ENCODE results near the gene FGF11. TPM values are rescaled to one million over a fixed set of nuclear protein-coding genes. Genes with fewer than 3 reads are reported as not detected.
"Not testable (repeated sequence)": the region's sequence is repeated elsewhere in the genome, so short reads cannot be mapped to it uniquely, and the experiment has no call there.

Gene FGF11
- total RNA-seq, 1 donor from 2014 or later = 3.5 TPM

DNA sequence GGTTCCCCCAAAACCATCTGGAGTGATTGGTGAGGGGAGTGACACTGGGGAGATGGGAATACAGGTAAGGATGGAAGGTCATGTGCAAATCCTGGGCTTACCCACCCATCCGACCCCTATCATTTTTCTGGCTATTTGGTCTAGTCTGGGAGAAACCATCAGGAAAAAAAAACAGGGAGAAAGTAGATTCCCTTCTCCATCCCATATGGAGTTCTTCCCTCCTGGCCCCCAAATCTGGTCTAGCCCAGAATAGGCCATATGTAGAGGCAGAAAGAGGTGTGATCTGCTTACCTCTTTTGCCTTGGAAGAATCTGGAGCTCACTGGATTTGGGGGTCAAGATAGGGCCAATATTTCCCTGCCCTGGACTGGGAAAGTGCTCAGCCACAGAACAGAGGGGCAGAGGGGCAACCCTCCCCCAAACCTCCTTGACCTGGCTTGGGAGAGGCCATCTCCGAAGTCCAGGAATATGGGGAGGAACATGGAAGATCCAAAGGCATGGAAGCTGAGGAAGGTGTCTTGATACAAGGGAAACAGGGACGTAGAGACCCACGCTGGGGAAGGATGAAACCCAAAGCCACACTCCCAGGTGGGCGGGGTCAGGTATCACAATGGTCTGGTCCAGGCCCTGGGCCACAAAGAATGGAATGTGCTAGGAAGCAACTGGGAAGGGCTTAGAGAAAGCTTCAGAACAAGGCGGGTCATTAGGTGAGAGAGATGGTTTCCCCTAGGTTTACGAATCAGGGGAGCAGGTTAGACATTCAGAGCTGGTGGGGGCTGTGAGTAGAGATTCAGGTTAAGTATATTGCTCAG lies 21.7 kb downstream of the FGF11 start:
- DNase-seq (ENCODE audit: low spot score) = no peak

DNA sequence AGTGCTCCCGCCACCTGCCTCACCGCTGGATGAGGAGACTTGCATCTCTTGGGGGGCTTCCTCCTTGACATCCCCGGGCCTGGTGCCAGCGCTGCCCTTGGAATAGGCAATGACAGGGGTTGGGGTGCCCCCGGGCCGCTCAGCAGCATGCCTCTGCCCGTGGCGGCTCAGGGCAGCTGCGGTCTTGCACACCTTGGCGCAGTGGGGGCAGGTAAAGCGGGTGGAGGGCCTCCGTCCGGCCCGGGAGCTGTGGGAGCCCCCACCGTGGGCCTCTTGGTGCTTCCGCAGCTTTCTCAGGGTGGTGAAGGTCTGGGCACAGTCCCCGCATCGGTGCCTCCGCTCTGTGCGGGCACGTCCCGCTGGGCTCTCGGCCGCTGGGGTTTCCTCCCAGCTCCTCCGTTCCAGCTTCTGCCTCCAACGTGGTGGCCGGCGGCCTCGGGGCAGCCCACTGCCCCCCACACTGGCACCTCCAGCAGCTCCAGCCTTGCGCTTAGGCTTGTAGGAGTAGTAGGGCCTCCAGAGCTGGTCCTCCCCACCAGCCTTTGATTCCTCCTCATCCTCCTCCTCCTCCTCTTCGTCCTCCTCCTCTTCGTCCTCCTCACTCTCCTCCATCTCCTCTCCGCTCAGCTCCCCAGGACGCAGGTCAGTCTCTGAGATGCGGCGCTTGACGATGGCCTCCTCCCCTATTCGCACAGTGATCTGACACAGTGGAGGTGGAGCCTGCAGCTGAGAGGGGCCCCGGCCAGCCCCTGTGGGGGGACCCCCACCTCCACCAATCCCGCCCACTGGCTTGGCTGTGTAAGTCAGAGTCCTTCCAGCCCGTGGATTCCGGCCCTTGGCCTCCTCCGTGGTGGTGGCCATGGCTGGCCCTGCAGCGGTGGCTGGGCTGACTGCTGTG lies 23.4 kb downstream of the FGF11 start:
- no peak for DNase-seq (ENCODE audit: low spot score)

GRCh38 chr17:7463372-7463846 lies 24.1 kb downstream of the FGF11 start:
- DNase-seq (ENCODE audit: low spot score) = no peak

DNA sequence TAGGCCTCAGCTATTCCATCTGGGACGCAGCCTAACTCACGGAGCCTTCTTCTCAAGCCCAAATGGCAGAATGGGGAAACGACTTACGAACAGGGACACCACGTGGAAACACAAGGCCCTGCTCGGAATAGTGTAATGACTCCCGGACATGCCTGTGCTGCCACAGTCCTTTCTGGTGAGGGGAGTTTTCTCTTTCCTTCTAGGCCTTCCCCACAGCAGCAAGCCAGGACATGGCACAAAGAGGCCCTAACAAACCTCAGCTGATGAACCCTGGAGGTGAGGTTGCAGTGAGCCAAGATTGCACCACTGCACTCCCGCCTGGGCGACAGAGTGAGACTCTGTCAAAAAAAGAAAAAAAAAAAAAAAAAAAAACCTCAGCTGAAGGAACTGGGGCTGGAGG lies 24.8 kb downstream of the FGF11 start:
- no peak for DNase-seq (ENCODE audit: low spot score)

GRCh38 chr17:7465597-7466275 lies 26.4 kb downstream of the FGF11 start:
- no peak for DNase-seq (ENCODE audit: low spot score)

GRCh38 chr17:7466318-7466638 lies 27.0 kb downstream of the FGF11 start:
- DNase-seq (ENCODE audit: low spot score) = no peak

DNA sequence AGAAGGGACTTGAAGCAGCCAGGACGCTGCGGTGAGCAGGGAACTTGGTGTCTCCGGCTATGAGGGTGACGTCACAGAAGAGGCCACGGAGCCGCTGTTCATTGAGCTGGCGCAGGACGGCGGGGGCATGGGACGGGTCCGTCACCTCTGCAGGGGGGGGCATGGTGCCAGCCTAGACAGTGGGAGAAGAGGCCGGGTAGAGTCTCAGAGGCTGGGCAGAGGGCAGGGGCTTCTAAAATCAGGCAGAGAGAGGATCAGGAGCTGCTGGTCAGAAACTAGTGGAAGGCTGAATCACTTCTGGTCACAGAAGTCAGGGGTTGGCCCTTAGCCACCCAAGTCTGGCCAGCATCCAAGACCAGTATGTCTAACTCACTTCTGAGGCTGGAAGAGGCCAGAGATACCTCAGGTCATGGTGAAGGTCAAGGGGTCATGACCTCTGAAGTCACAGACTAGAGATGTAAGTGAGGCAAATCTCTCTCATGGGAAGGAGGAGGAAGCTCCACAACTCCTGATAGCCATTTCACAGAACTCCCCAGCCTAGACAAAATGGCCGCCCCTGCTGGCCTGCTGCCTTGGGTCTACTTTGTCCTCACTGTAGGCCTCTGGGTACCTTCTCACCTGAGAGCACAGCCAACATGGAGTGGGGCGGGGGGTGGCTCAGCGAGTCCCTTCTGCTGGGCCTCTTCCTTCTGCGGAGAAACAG lies 27.5 kb downstream of the FGF11 start:
- DNase-seq (ENCODE audit: low spot score) = peak; percentile 68

GRCh38 chr17:7467498-7467897 lies 28.2 kb downstream of the FGF11 start:
- DNase-seq (ENCODE audit: low spot score) = no peak

GRCh38 chr17:7468290-7468689 lies 29.0 kb downstream of the FGF11 start:
- DNase-seq (ENCODE audit: low spot score) = peak; percentile 34

GRCh38 chr17:7468804-7469389 lies 29.6 kb downstream of the FGF11 start:
- no peak for DNase-seq (ENCODE audit: low spot score)

DNA sequence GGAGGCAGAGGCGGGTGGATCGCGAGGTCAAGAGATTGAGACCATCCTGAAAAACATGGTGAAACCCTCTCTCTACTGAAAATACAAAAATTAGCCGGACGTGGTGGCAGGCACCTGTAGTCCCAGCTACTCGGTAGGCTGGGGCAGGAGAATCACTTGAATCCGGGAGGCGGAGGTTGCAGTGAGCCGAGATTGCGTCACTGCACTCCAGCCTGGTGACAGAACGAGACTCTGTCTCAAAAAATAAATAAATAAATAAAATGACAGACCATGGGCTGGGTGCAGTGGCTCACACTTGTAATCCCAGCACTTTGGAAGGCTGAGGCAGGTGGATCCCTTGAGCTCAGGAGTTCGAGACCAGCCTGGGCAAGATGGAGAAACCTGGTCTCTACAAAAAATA lies 30.5 kb downstream of the FGF11 start:
- not testable (repeated sequence) for DNase-seq (ENCODE audit: low spot score)

DNA sequence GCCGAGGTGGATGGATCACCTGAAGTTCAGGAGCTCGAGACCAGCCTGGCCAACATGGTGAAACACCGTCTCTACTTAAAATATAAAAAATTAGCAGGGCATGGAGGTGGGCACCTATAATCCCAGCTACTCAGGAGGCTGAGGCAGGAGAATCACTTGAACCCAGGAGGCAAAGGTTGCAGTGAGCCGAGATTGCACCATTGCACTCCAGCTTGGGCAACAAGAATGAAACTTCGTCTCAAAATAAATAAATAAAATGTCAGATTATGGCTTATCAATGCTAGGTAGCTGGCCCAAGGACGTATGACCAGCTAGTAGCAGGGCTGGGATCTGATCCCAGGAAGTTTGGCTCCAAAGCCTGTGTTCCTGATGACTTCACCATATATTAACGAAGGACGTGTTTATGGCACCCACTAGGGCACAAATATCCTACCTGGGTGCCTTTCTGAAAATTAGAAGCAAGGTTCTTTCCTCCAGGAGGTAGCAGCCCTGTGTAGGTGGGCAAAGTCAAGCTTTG lies 31.2 kb downstream of the FGF11 start:
- not testable (repeated sequence) for DNase-seq (ENCODE audit: low spot score)

DNA sequence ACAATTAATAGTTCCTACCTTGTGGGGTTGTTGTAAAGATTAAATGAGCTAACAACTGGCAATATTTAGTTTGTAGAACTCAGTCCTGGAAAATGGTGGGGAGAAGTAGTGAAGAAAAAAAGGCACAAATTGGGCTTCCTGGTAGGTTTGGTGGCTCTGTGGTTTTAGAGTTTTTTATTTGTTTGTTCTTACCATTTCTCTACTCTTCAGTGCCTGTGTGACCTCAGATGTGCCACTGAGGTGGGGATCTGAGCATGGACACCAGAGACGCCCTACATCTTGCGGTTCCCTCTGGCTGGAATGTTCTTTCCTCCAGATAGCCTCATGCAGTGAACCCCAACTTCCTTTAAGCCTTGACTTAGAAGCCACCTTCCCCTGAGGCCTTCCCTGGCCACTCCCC lies 32.4 kb downstream of the FGF11 start:
- no peak for DNase-seq (ENCODE audit: low spot score)

- not testable (repeated sequence) for DNase-seq (ENCODE audit: low spot score)
These were observed 35.5 kb downstream of the FGF11 start for GRCh38 chr17:7474767-7475166.

DNA sequence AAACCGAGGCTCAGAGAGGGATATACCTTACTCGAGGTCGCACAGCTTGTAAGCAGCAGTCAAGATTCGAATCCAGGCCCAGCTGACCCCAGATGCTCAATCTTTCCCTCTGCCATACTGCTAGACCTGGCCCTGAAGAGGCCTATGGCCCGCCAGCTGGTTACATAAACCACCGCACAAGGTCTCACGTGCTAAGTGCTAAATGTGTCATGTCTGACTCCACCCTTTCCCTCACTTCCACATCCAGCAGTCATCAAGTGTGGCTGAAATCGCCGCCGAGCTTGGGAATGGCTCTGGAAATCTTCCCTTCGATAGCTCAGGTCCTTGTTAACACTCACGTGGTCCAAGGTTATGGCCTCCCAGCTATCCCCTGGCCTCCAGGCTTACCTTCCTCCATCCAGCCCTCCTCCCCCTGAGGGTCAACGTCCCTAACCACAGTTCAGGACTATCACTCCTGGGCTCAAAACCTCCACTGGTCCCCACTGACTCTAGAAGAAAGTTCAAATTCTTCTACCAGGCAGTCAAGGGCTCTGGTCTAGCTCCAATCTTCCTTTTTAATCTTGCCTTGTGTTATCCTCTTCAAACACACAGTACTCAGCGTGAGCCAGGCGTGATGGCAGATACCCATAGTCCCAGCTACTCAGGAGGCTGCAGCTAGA lies 36.6 kb downstream of the FGF11 start:
- DNase-seq (ENCODE audit: low spot score) = no peak

- no peak for DNase-seq (ENCODE audit: low spot score)
These were observed 37.2 kb downstream of the FGF11 start for GRCh38 chr17:7476494-7476893.

DNA sequence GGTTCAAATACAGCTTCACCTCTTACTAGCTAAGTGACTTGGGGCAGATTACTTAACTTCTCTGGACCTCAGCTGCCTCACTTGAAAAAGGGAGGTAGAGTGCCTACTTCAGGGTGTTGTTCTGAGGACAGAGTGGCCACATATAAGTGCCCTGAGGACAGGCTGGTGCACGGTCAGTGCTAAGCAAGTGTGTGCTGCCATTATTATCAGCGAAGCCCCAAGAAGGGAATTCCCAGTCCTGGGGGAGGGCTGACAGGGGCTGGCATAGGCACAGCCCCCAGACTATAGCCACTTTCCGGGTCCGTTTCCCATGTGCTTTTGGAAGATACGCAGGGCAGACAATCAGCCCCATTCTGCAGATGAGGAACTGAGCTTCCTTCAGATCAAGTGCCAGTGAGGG lies 37.6 kb downstream of the FGF11 start:
- DNase-seq (ENCODE audit: low spot score) = no peak

- DNase-seq (ENCODE audit: low spot score) = no peak
These were observed 38.3 kb downstream of the FGF11 start for GRCh38 chr17:7477392-7478275.

All from ureter (tissue), 1 donor.